SK-N-SH (cell line): ENCODE data around the gene ZNRF4. TPM values are rescaled to one million over a fixed set of nuclear protein-coding genes. Genes with fewer than 3 reads are reported as not detected.

Source experiments
- CTCF ChIA-PET: fragments of 300-600, 350-600 bp; formaldehyde crosslinking; extraction: SDS; loops from one replicate; lab custom pipeline; 2021; lab: Yijun Ruan, JAX
- POLR2A ChIA-PET: fragments of 350-600 bp; sonication (Branson Sonifier 250); formaldehyde crosslinking; extraction: SDS; loops from one replicate; lab custom pipeline; 2020; ENCODE audit warnings: antibody characterized with exemption, inconsistent platforms; lab: Yijun Ruan, JAX
- DNase-seq: peaks from one replicate; pipeline ENCODE4 v3.0.0; 2012
- H2AFZ ChIP-seq: fragments of 200-600 bp; sonication (generic); 2 replicates; pipeline ENCODE4 v1.8.1; 2016; ENCODE audit warnings: antibody characterized with exemption, mild to moderate bottlenecking, low read depth
- H3F3A ChIP-seq: fragments of 200-600 bp; sonication (generic); replicated peaks from 2 replicates; pipeline ENCODE3; 2016; ENCODE audit warnings: antibody characterized with exemption, mild to moderate bottlenecking; ENCODE audit not compliant: insufficient read depth
- H3K27ac ChIP-seq, 2 experiments: fragments of 200-500 bp in 1 of 2; fragments of 200-600 bp in 1 of 2; sonication (Bioruptor generic) in 1 of 2; sonication (generic), shearing (Covaris generic) in 1 of 2; 2 replicates each; pipeline versions ENCODE4 v1.5.1 to v1.6.1; 2014 to 2016; ENCODE audit warnings: low read depth in 2 of 2, inconsistent platforms in 1 of 2, low read length in 1 of 2, mild to moderate bottlenecking in 1 of 2, mixed read lengths in 1 of 2
- H3K27me3 ChIP-seq: fragments of 200-600 bp; sonication (generic), shearing (Covaris generic); 2 replicates; pipeline ENCODE4 v1.6.1; 2016; ENCODE audit warnings: mixed run types; ENCODE audit not compliant: insufficient read depth
- H3K36me3 ChIP-seq, 2 experiments: fragments of 200-500 bp in 1 of 2; fragments of 200-600 bp in 1 of 2; sonication (Bioruptor generic) in 1 of 2; sonication (generic) in 1 of 2; replicated peaks in 1 of 2; 2 replicates each; pipeline versions ENCODE3 to v1.5.1; 2014 to 2016; ENCODE audit warnings: low read length in 1 of 2, mild to moderate bottlenecking in 1 of 2; ENCODE audit not compliant: insufficient read depth in 2 of 2, control insufficient read depth in 1 of 2
- H3K4me1 ChIP-seq, 2 experiments: fragments of 200-500 bp in 1 of 2; fragments of 200-600 bp in 1 of 2; sonication (Bioruptor generic) in 1 of 2; sonication (generic), shearing (Covaris generic) in 1 of 2; 2 replicates each; pipeline versions ENCODE4 v1.5.1 to v1.6.1; 2014 to 2016; ENCODE audit warnings: low read depth in 1 of 2, low read length in 1 of 2, mixed run types in 1 of 2; ENCODE audit not compliant: insufficient read depth in 2 of 2, control insufficient read depth in 1 of 2
- H3K4me2 ChIP-seq: fragments of 200-600 bp; sonication (generic), shearing (Covaris generic); 2 replicates; pipeline ENCODE4 v1.6.1; 2017; ENCODE audit warnings: mixed run types
- H3K4me3 ChIP-seq, 2 experiments: fragments of 200-500 bp in 1 of 2; fragments of 200-600 bp in 1 of 2; sonication (Bioruptor generic) in 1 of 2; sonication (generic), shearing (Covaris generic) in 1 of 2; 2 replicates each; pipeline versions ENCODE4 v1.5.1 to v1.8.1; 2014 to 2016; ENCODE audit warnings: low read depth in 2 of 2, inconsistent platforms in 1 of 2, low read length in 1 of 2, mild to moderate bottlenecking in 1 of 2, mixed read lengths in 1 of 2, moderate library complexity in 1 of 2
- H3K79me2 ChIP-seq: fragments of 200-600 bp; sonication (generic); 2 replicates; pipeline ENCODE4 v1.8.1; 2017; ENCODE audit warnings: mild to moderate bottlenecking; ENCODE audit not compliant: insufficient read depth
- H3K9ac ChIP-seq: fragments of 200-600 bp; sonication (generic); 2 replicates; pipeline ENCODE4 v1.6.1; 2017; ENCODE audit warnings: mixed run types
- H3K9me2 ChIP-seq: fragments of 200-600 bp; sonication (generic); 2 replicates; pipeline ENCODE4 v1.6.1; 2017; ENCODE audit warnings: mixed run types
- H3K9me3 ChIP-seq: fragments of 200-600 bp; sonication (generic); 2 replicates; pipeline ENCODE4 v1.6.1; 2017; ENCODE audit warnings: mixed run types, mild to moderate bottlenecking, moderate library complexity
- H4K20me1 ChIP-seq: fragments of 200-600 bp; sonication (generic); 2 replicates; pipeline ENCODE4 v1.6.1; 2017; ENCODE audit warnings: mild to moderate bottlenecking, mixed run types; ENCODE audit not compliant: insufficient read depth
- CHD2 ChIP-seq: fragments of 150-350 bp; IDR thresholded peaks from 2 replicates; pipeline ENCODE4 v1.6.1; 2018; ENCODE audit warnings: low read length; ENCODE audit not compliant: partially characterized antibody
- EP300 ChIP-seq, 2 experiments: IDR thresholded peaks; 2 replicates each; pipeline versions ENCODE4 v1.4.0 to v1.6.1; 2012; ENCODE audit warnings: borderline replicate concordance in 1 of 2, low read depth in 1 of 2, low read length in 1 of 2
- EZH2phosphoT487 ChIP-seq: fragments of 200-600 bp; sonication (generic); IDR thresholded peaks from 2 replicates; pipeline ENCODE4 v1.6.1; 2017; ENCODE audit warnings: low read depth, mixed run types, mild to moderate bottlenecking, antibody characterized with exemption, moderate library complexity, borderline replicate concordance
- JUND ChIP-seq: IDR thresholded peaks from 2 replicates; pipeline ENCODE4 v1.4.0; 2012
- MEF2A ChIP-seq: IDR thresholded peaks from 2 replicates; pipeline ENCODE4 v1.4.0; 2012; ENCODE audit warnings: low read depth, borderline replicate concordance
- POLR2AphosphoS5 ChIP-seq: IDR thresholded peaks from 2 replicates; pipeline ENCODE4 v1.6.1; 2012; ENCODE audit warnings: low read depth, low read length
- RAD21 ChIP-seq: IDR thresholded peaks from 2 replicates; pipeline ENCODE4 v1.6.1; 2012; ENCODE audit warnings: mild to moderate bottlenecking, low read length
- RCOR1 ChIP-seq: fragments of 150-350 bp; IDR thresholded peaks from 2 replicates; pipeline ENCODE4 v1.6.1; 2017; ENCODE audit warnings: antibody characterized with exemption, low read length
- SMC3 ChIP-seq: IDR thresholded peaks from 2 replicates; pipeline ENCODE4 v1.6.1; 2012; ENCODE audit warnings: low read depth, low read length, improper control_type of control experiment
- WGBS: methylation state at CpG from one replicate; pipeline ENCODE4 v1.1.6; 2017; ENCODE audit warnings: low lambda C conversion rate; 5-methylcytosine and 5-hydroxymethylcytosine counted together
- polyA plus RNA-seq, 3 experiments: library from polyadenylated mRNA; depleted of rRNA; stranded (reverse); fragments of >200 nt; gene quantifications; 2 replicates each; pipeline ENCODE4 v1.2.3, GENCODE V29; 2012
- TF ChIP-seq, protein P1 (sequence below): fragments of 200-600 bp; sonication (generic); IDR thresholded peaks from 2 replicates; pipeline ENCODE4 v1.6.1; 2017; ENCODE audit warnings: antibody characterized with exemption, mild to moderate bottlenecking, moderate library complexity
- TF ChIP-seq, protein P2 (sequence below): IDR thresholded peaks from 2 replicates; pipeline ENCODE4; 2012
- TF ChIP-seq, protein P3 (sequence below): fragments of 150-350 bp; IDR thresholded peaks from 2 replicates; pipeline ENCODE4 v1.6.1; 2016; ENCODE audit warnings: mild to moderate bottlenecking, low read depth, low read length

Gene ZNRF4
- polyA plus RNA-seq, 1 of the 3 experiments (the other 2 are of a cell fraction), result not detected

DNA sequence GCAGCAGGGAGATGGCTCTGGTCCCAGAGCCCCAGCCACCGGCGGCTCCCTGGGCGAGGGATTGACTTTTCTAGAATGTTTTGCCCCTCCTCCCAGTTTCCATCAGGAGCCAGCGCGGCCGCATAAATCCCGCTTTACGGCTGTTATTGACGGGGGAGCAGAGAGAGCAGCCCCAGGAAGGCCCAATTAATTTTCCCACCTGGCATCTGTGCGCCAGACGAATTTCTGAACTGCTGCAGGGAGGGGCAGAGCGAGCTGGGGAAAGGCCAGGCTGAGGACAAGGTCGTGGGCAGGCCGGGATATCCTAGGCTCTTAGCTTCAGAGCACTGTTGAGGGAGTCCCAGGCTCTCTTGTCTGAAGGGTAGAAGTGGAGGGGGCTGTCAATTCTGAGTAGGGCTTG, 24.7 kb downstream of the ZNRF4 start:
- H3F3A ChIP-seq, result no peaks in the 10 kb centered on the region
- POLR2A ChIA-PET, result no interaction called here
- WGBS, result 19% methylated on average over 13 of the region's 14 CpGs
- DNase-seq, result peak; percentile 74
- H3K36me3 ChIP-seq, result no peaks in the 10 kb centered on the region
- no peaks in the 10 kb centered on the region for H3K79me2 ChIP-seq
- no peak overlapping the region for H3K4me3 ChIP-seq
- H2AFZ ChIP-seq, result no peak overlapping the region
- no peaks in the 10 kb centered on the region for H3K9me2 ChIP-seq
- no peak overlapping the region for H3K4me2 ChIP-seq
- no peaks in the 10 kb centered on the region; a peak in 1 of 4 replicates for H3K4me1 ChIP-seq
- H3K27ac ChIP-seq, result no peak overlapping the region
- TF ChIP-seq JUND (no peak), CHD2 (peak; percentile 50), RCOR1 (0 out of 2 replicates have a peak, but pooled peaks have one; percentile 37), EP300 (IDR thresholded peaks at IDR 0.05; ENCODE audit: borderline replicate concordance in 1 of 2, low read depth in 1 of 2, low read length in 1 of 2) (peak in 1 of 2 experiments; percentile 13; a peak in 1 of 4 replicates), POLR2AphosphoS5 (no peak)
- TF ChIP-seq, all 33 proteins: peak for 3
- CTCF ChIA-PET, result interaction anchor here (0.5 to 2.2 kb wide), 14 partner anchors 9 to 580 kb away, joined by 3 to 11 read pairs (median 4); no protein-coding TSS in a partner anchor
- Histone ChIP-seq H4K20me1 (no peaks in the 10 kb centered on the region), H3K9ac (no peak overlapping the region), H3K9me3 (no peaks in the 10 kb centered on the region), H3K27me3 (peaks cover 41% of the 10 kb centered on the region)

DNA sequence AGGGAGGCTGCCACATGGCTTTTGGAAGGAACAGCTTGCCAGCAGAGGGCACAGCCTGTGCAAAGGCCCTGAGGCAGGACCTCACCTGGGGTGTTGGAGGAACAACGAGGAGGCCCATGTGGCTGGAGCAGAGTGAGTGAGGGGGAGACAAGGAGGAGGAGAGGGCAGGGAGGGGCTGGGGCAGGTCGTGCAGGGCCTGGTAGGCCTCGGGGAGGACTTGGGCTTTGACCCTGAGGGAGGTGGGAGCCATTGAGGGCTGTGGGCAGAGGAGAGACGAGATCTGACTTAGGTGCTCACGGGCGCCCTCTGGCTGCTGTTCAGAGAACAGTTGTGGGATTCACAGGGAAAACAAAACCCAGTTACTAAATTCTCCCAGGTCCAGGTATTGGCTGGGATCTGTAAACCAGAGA, 25.2 kb downstream of the ZNRF4 start:
- TF ChIP-seq SMC3 (peak; percentile 40; the same call in 1 of the 2 replicates), EZH2phosphoT487 (no peak), CHD2 (no peak), RAD21 (peak; percentile 42), MEF2A (no peak)
- TF ChIP-seq, protein P1, sequence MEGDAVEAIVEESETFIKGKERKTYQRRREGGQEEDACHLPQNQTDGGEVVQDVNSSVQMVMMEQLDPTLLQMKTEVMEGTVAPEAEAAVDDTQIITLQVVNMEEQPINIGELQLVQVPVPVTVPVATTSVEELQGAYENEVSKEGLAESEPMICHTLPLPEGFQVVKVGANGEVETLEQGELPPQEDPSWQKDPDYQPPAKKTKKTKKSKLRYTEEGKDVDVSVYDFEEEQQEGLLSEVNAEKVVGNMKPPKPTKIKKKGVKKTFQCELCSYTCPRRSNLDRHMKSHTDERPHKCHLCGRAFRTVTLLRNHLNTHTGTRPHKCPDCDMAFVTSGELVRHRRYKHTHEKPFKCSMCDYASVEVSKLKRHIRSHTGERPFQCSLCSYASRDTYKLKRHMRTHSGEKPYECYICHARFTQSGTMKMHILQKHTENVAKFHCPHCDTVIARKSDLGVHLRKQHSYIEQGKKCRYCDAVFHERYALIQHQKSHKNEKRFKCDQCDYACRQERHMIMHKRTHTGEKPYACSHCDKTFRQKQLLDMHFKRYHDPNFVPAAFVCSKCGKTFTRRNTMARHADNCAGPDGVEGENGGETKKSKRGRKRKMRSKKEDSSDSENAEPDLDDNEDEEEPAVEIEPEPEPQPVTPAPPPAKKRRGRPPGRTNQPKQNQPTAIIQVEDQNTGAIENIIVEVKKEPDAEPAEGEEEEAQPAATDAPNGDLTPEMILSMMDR, result peak; percentile 64
- TF ChIP-seq, protein P2, sequence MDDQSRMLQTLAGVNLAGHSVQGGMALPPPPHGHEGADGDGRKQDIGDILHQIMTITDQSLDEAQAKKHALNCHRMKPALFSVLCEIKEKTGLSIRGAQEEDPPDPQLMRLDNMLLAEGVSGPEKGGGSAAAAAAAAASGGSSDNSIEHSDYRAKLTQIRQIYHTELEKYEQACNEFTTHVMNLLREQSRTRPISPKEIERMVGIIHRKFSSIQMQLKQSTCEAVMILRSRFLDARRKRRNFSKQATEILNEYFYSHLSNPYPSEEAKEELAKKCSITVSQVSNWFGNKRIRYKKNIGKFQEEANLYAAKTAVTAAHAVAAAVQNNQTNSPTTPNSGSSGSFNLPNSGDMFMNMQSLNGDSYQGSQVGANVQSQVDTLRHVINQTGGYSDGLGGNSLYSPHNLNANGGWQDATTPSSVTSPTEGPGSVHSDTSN, result no peak
- TF ChIP-seq, protein P3, sequence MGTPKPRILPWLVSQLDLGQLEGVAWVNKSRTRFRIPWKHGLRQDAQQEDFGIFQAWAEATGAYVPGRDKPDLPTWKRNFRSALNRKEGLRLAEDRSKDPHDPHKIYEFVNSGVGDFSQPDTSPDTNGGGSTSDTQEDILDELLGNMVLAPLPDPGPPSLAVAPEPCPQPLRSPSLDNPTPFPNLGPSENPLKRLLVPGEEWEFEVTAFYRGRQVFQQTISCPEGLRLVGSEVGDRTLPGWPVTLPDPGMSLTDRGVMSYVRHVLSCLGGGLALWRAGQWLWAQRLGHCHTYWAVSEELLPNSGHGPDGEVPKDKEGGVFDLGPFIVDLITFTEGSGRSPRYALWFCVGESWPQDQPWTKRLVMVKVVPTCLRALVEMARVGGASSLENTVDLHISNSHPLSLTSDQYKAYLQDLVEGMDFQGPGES, result no peak
- TF ChIP-seq, all 33 proteins: peak for 3
- no peaks in the 10 kb centered on the region for H3K36me3 ChIP-seq
- ChIA-PET CTCF (interaction anchor here (0.5 to 2.2 kb wide), 13 partner anchors 9 to 581 kb away, joined by 3 to 11 read pairs (median 4); no protein-coding TSS in a partner anchor), POLR2A (no interaction called here)
- no peaks in the 10 kb centered on the region; a peak in 1 of 4 replicates for H3K4me1 ChIP-seq
- DNase-seq, result peak; percentile 69
- no peaks in the 10 kb centered on the region for H3K9me3 ChIP-seq
- no peak overlapping the region for H3K9ac ChIP-seq
- no peak overlapping the region for H2AFZ ChIP-seq
- no peaks in the 10 kb centered on the region for H3K9me2 ChIP-seq
- no peaks in the 10 kb centered on the region for H3F3A ChIP-seq
- no peak overlapping the region for H3K27ac ChIP-seq
- no peak overlapping the region for H3K4me2 ChIP-seq
- 0% methylated on average over 6 of the region's 6 CpGs for WGBS
- no peak overlapping the region for H3K4me3 ChIP-seq
- peaks cover 38% of the 10 kb centered on the region for H3K27me3 ChIP-seq
- no peaks in the 10 kb centered on the region for H4K20me1 ChIP-seq
- no peaks in the 10 kb centered on the region for H3K79me2 ChIP-seq
